SK-N-SH (cell line): ENCODE measurements around the gene SAA2.

Experiments
- EP300 ChIP-seq, 2 experiments: IDR thresholded peaks; 2 replicates each; pipeline versions ENCODE4 v1.4.0 to v1.6.1; 2012; ENCODE audit warnings: borderline replicate concordance in 1 of 2, low read depth in 1 of 2, low read length in 1 of 2
- EZH2phosphoT487 ChIP-seq: fragments of 200-600 bp; sonication (generic); IDR thresholded peaks from 2 replicates; pipeline ENCODE4 v1.6.1; 2017; ENCODE audit warnings: low read depth, mixed run types, mild to moderate bottlenecking, antibody characterized with exemption, moderate library complexity, borderline replicate concordance
- JUND ChIP-seq: IDR thresholded peaks from 2 replicates; pipeline ENCODE4 v1.4.0; 2012
- POLR2AphosphoS5 ChIP-seq: IDR thresholded peaks from 2 replicates; pipeline ENCODE4 v1.6.1; 2012; ENCODE audit warnings: low read depth, low read length
- RAD21 ChIP-seq: IDR thresholded peaks from 2 replicates; pipeline ENCODE4 v1.6.1; 2012; ENCODE audit warnings: mild to moderate bottlenecking, low read length
- RFX5 ChIP-seq: IDR thresholded peaks from 2 replicates; pipeline ENCODE4 v1.6.1; 2012; ENCODE audit warnings: mild to moderate bottlenecking, improper control_type of control experiment, low read length
- RXRA ChIP-seq: IDR thresholded peaks from 2 replicates; pipeline ENCODE4 v1.4.0; 2012; ENCODE audit warnings: low read depth, mild to moderate bottlenecking, borderline replicate concordance
- SIN3A ChIP-seq: IDR thresholded peaks from 2 replicates; pipeline ENCODE4 v1.6.1; 2012; ENCODE audit warnings: low read depth, mild to moderate bottlenecking, low read length, moderate library complexity, borderline replicate concordance
- TAF1 ChIP-seq: IDR thresholded peaks from 2 replicates; pipeline ENCODE4 v1.6.1; 2012; ENCODE audit warnings: low read depth, mild to moderate bottlenecking, low read length, moderate library complexity, borderline replicate concordance
- TEAD4 ChIP-seq: IDR thresholded peaks from 2 replicates; pipeline ENCODE4 v1.4.0; 2012; ENCODE audit warnings: mild to moderate bottlenecking, borderline replicate concordance; ENCODE audit not compliant: insufficient read depth
- YY1 ChIP-seq: IDR thresholded peaks from 2 replicates; pipeline ENCODE4 v1.4.0; 2012; ENCODE audit warnings: low read depth, mild to moderate bottlenecking
- TF ChIP-seq, protein P1 (sequence below): fragments of 200-600 bp; sonication (generic); IDR thresholded peaks from 2 replicates; pipeline ENCODE4 v1.6.1; 2017; ENCODE audit warnings: antibody characterized with exemption, mild to moderate bottlenecking, moderate library complexity
- TF ChIP-seq, protein P2 (sequence below): fragments of 150-350 bp; IDR thresholded peaks from 2 replicates; pipeline ENCODE4 v1.6.1; 2017; ENCODE audit warnings: antibody characterized with exemption, low read length, low read depth, borderline replicate concordance
- TF ChIP-seq, protein P3 (sequence below): IDR thresholded peaks from 2 replicates; pipeline ENCODE4 v1.6.1; 2012; ENCODE audit warnings: mild to moderate bottlenecking, low read depth, low read length, moderate library complexity

DNA sequence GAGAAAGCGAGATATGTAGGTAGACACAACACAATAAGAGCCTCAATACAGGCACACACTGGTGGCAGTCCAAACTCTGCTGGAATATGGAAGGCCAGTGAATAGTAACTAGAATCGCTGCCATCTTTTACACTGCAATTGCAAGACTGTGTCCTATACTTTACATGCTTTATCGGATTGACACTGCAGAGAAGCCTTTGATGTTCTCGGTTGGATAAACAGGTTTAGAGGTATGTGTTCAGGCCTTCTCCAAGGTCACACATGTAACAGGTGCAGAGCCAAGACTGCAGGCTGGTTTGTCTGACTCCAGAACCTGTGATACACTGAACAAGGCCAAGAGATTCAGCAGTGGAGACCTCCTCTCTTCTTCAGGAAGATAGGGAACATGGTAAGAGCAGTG lies 22.7 kb upstream of the SAA2 start:
- TF ChIP-seq, protein P1, sequence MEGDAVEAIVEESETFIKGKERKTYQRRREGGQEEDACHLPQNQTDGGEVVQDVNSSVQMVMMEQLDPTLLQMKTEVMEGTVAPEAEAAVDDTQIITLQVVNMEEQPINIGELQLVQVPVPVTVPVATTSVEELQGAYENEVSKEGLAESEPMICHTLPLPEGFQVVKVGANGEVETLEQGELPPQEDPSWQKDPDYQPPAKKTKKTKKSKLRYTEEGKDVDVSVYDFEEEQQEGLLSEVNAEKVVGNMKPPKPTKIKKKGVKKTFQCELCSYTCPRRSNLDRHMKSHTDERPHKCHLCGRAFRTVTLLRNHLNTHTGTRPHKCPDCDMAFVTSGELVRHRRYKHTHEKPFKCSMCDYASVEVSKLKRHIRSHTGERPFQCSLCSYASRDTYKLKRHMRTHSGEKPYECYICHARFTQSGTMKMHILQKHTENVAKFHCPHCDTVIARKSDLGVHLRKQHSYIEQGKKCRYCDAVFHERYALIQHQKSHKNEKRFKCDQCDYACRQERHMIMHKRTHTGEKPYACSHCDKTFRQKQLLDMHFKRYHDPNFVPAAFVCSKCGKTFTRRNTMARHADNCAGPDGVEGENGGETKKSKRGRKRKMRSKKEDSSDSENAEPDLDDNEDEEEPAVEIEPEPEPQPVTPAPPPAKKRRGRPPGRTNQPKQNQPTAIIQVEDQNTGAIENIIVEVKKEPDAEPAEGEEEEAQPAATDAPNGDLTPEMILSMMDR = no peak
- TF ChIP-seq YY1 (no peak), TEAD4 (no peak), POLR2AphosphoS5 (no peak), SIN3A (no peak), RAD21 (no peak), JUND (no peak), EP300 (IDR thresholded peaks at IDR 0.05; ENCODE audit: borderline replicate concordance in 1 of 2, low read depth in 1 of 2, low read length in 1 of 2) (no peak), RXRA (no peak), TAF1 (no peak), EZH2phosphoT487 (no peak), RFX5 (no peak)
- TF ChIP-seq, protein P2, sequence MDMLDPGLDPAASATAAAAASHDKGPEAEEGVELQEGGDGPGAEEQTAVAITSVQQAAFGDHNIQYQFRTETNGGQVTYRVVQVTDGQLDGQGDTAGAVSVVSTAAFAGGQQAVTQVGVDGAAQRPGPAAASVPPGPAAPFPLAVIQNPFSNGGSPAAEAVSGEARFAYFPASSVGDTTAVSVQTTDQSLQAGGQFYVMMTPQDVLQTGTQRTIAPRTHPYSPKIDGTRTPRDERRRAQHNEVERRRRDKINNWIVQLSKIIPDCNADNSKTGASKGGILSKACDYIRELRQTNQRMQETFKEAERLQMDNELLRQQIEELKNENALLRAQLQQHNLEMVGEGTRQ = no peak
- TF ChIP-seq, protein P3, sequence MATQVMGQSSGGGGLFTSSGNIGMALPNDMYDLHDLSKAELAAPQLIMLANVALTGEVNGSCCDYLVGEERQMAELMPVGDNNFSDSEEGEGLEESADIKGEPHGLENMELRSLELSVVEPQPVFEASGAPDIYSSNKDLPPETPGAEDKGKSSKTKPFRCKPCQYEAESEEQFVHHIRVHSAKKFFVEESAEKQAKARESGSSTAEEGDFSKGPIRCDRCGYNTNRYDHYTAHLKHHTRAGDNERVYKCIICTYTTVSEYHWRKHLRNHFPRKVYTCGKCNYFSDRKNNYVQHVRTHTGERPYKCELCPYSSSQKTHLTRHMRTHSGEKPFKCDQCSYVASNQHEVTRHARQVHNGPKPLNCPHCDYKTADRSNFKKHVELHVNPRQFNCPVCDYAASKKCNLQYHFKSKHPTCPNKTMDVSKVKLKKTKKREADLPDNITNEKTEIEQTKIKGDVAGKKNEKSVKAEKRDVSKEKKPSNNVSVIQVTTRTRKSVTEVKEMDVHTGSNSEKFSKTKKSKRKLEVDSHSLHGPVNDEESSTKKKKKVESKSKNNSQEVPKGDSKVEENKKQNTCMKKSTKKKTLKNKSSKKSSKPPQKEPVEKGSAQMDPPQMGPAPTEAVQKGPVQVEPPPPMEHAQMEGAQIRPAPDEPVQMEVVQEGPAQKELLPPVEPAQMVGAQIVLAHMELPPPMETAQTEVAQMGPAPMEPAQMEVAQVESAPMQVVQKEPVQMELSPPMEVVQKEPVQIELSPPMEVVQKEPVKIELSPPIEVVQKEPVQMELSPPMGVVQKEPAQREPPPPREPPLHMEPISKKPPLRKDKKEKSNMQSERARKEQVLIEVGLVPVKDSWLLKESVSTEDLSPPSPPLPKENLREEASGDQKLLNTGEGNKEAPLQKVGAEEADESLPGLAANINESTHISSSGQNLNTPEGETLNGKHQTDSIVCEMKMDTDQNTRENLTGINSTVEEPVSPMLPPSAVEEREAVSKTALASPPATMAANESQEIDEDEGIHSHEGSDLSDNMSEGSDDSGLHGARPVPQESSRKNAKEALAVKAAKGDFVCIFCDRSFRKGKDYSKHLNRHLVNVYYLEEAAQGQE = no peak
